IMR-90 (cell line): Measurements from ENCODE around the gene ARHGEF16. TPM values are rescaled to one million over a fixed set of nuclear protein-coding genes. Genes with fewer than 3 reads are reported as not detected.

ENCODE experiments used
- ATAC-seq: fragments of 200-7000 bp; cut with Tn5 transposase; 2 replicates; pipeline ENCODE4 v1.9.1; 2020; ENCODE audit warnings: low read depth, mild to moderate bottlenecking, moderate library complexity
- BruUV-seq: library from RNA; stranded (reverse); fragments of 400-500 nt; replicated peaks from 2 replicates; lab custom pipeline; 2021; lab: Mats Ljungman, UMichigan
- CTCF ChIA-PET: fragments of 300-600 bp; formaldehyde crosslinking; extraction: SDS; loops from one replicate; lab custom pipeline; 2021; ENCODE audit warnings: antibody characterized with exemption; lab: Yijun Ruan, JAX
- POLR2A ChIA-PET: fragments of 300-600 bp; sonication (Branson Sonifier 250); formaldehyde crosslinking; loops from one replicate; lab custom pipeline; 2022; ENCODE audit warnings: antibody characterized with exemption; ENCODE audit not compliant: unreplicated experiment; lab: Charles Lee
- DNase-seq: peaks from one replicate; pipeline ENCODE4 v3.0.0; 2013
- H2AFZ ChIP-seq: replicated peaks from 2 replicates; pipeline ENCODE3; 2013; ENCODE audit warnings: low read length, mild to moderate bottlenecking; ENCODE audit not compliant: poor library complexity
- H2AK5ac ChIP-seq: 2 replicates; pipeline ENCODE4 v1.6.1; 2013; ENCODE audit warnings: low read depth, low read length, inconsistent platforms
- H2AK9ac ChIP-seq: replicated peaks from 2 replicates; pipeline ENCODE3; 2013; ENCODE audit warnings: mild to moderate bottlenecking, low read depth, low read length, moderate library complexity; ENCODE audit not compliant: poor library complexity
- H2BK120ac ChIP-seq: 2 replicates; pipeline ENCODE4 v1.6.1; 2013; ENCODE audit warnings: low read depth, low read length, inconsistent platforms
- H2BK15ac ChIP-seq: 3 replicates; pipeline ENCODE4 v1.6.1; 2013; ENCODE audit warnings: low read depth, low read length, inconsistent platforms
- H2BK20ac ChIP-seq: 2 replicates; pipeline ENCODE4 v1.6.1; 2013; ENCODE audit warnings: low read depth, mild to moderate bottlenecking, inconsistent platforms, low read length, moderate library complexity
- H2BK5ac ChIP-seq: 2 replicates; pipeline ENCODE4 v1.6.1; 2013; ENCODE audit warnings: mild to moderate bottlenecking, low read depth, low read length, inconsistent platforms; ENCODE audit not compliant: poor library complexity, severe bottlenecking
- H3K14ac ChIP-seq: replicated peaks from 2 replicates; pipeline ENCODE4 v1.6.1; 2013; ENCODE audit warnings: low read depth, low read length, inconsistent platforms
- H3K18ac ChIP-seq: 2 replicates; pipeline ENCODE4 v1.6.1; 2013; ENCODE audit warnings: low read depth, low read length, control low read depth
- H3K23ac ChIP-seq: 2 replicates; pipeline ENCODE4 v1.6.1; 2013; ENCODE audit warnings: low read depth, low read length, inconsistent platforms
- H3K27ac ChIP-seq: 2 replicates; pipeline ENCODE4 v1.5.1; 2013; ENCODE audit warnings: mild to moderate bottlenecking, control low read depth, low read length; ENCODE audit not compliant: insufficient read depth
- H3K27me3 ChIP-seq: 2 replicates; pipeline ENCODE4 v1.6.1; 2013; ENCODE audit warnings: low read length; ENCODE audit not compliant: control insufficient read depth, insufficient read depth
- H3K36me3 ChIP-seq: 2 replicates; pipeline ENCODE4 v1.6.1; 2013; ENCODE audit warnings: low read length, mixed read lengths; ENCODE audit not compliant: control insufficient read depth, insufficient read depth
- H3K4ac ChIP-seq: 2 replicates; pipeline ENCODE4 v1.6.1; 2013; ENCODE audit warnings: low read depth, low read length, inconsistent platforms
- H3K4me1 ChIP-seq: 2 replicates; pipeline ENCODE4 v1.6.1; 2013; ENCODE audit warnings: low read length, mixed read lengths; ENCODE audit not compliant: control insufficient read depth, insufficient read depth
- H3K4me2 ChIP-seq: 2 replicates; pipeline ENCODE4 v1.6.1; 2013; ENCODE audit warnings: low read depth, mild to moderate bottlenecking, control low read depth, low read length, moderate library complexity
- H3K4me3 ChIP-seq: 2 replicates; pipeline ENCODE4 v1.5.1; 2013; ENCODE audit warnings: low read depth, mild to moderate bottlenecking, control low read depth, low read length, moderate library complexity; ENCODE audit not compliant: insufficient read depth
- H3K56ac ChIP-seq: 2 replicates; pipeline ENCODE4 v1.6.1; 2013; ENCODE audit warnings: low read length, inconsistent platforms; ENCODE audit not compliant: insufficient read depth; ENCODE audit errors: extremely low read depth
- H3K79me1 ChIP-seq, 2 experiments: 2 replicates each; pipeline ENCODE4 v1.6.1; 2013; ENCODE audit warnings: low read length in 2 of 2, inconsistent platforms in 1 of 2, low read depth in 1 of 2
- H3K9ac ChIP-seq: 2 replicates; pipeline ENCODE4 v1.6.1; 2013; ENCODE audit warnings: low read depth, low read length, control low read depth
- H3K9me1 ChIP-seq: 2 replicates; pipeline ENCODE4 v1.6.1; 2013; ENCODE audit warnings: low read length, inconsistent platforms; ENCODE audit not compliant: insufficient read depth
- H3K9me3 ChIP-seq: 2 replicates; pipeline ENCODE4 v1.6.1; 2013; ENCODE audit warnings: low read length; ENCODE audit not compliant: control insufficient read depth, insufficient read depth
- H4K20me1 ChIP-seq: 2 replicates; pipeline ENCODE4 v1.6.1; 2013; ENCODE audit warnings: low read length, inconsistent platforms; ENCODE audit not compliant: insufficient read depth
- H4K5ac ChIP-seq: 2 replicates; pipeline ENCODE4 v1.6.1; 2013; ENCODE audit warnings: mild to moderate bottlenecking, low read depth, low read length, control low read depth
- H4K8ac ChIP-seq, 2 experiments: 2 replicates each; pipeline ENCODE4 v1.6.1; 2013; ENCODE audit warnings: low read depth in 2 of 2, low read length in 2 of 2, control low read depth in 1 of 2, inconsistent platforms in 1 of 2
- H4K91ac ChIP-seq: 2 replicates; pipeline ENCODE4 v1.6.1; 2013; ENCODE audit warnings: low read depth, low read length, inconsistent platforms; ENCODE audit not compliant: insufficient read depth
- BHLHE40 ChIP-seq: fragments of 150-350 bp; IDR thresholded peaks from 2 replicates; pipeline ENCODE4 v1.6.1; 2016; ENCODE audit warnings: mild to moderate bottlenecking, low read depth, low read length
- CEBPB ChIP-seq: IDR thresholded peaks from 2 replicates; pipeline ENCODE4 v1.6.1; 2012; ENCODE audit warnings: low read depth, low read length, improper control_type of control experiment
- CHD1 ChIP-seq: IDR thresholded peaks from 2 replicates; pipeline ENCODE4 v1.6.1; 2012; ENCODE audit warnings: low read depth, low read length, improper control_type of control experiment
- FOS ChIP-seq: fragments of 150-350 bp; IDR thresholded peaks from 2 replicates; pipeline ENCODE4 v1.6.1; 2016; ENCODE audit warnings: low read depth, low read length
- MAFK ChIP-seq: IDR thresholded peaks from 2 replicates; pipeline ENCODE4 v1.6.1; 2012; ENCODE audit warnings: low read depth, low read length, improper control_type of control experiment
- MAZ ChIP-seq: IDR thresholded peaks from 2 replicates; pipeline ENCODE4 v1.6.1; 2012; ENCODE audit warnings: low read depth, mild to moderate bottlenecking, low read length, improper control_type of control experiment, moderate library complexity, borderline replicate concordance
- MXI1 ChIP-seq: IDR thresholded peaks from 2 replicates; pipeline ENCODE4 v1.6.1; 2012; ENCODE audit warnings: low read depth, mild to moderate bottlenecking, low read length, moderate library complexity, borderline replicate concordance
- NFE2L2 ChIP-seq: fragments of 150-350 bp; IDR thresholded peaks from 2 replicates; pipeline ENCODE4 v1.6.1; 2016; ENCODE audit warnings: low read depth, mild to moderate bottlenecking, low read length
- POLR2A ChIP-seq: IDR thresholded peaks from 2 replicates; pipeline ENCODE4 v1.6.1; 2012; ENCODE audit warnings: mild to moderate bottlenecking, low read depth, low read length
- RAD21 ChIP-seq: IDR thresholded peaks from 2 replicates; pipeline ENCODE4 v1.6.1; 2012; ENCODE audit warnings: low read length, improper control_type of control experiment
- RCOR1 ChIP-seq: IDR thresholded peaks from 2 replicates; pipeline ENCODE4 v1.6.1; 2012; ENCODE audit warnings: mild to moderate bottlenecking, low read length, improper control_type of control experiment; ENCODE audit not compliant: insufficient replicate concordance
- RFX5 ChIP-seq: IDR thresholded peaks from 2 replicates; pipeline ENCODE4 v1.8.0; 2012; ENCODE audit warnings: low read depth, mild to moderate bottlenecking, low read length, moderate library complexity
- SMC3 ChIP-seq: fragments of 150-350 bp; IDR thresholded peaks from 2 replicates; pipeline ENCODE4 v1.6.1; 2016; ENCODE audit warnings: low read depth, mild to moderate bottlenecking, antibody characterized with exemption, low read length, moderate library complexity
- WGBS, 2 experiments: methylation state at CpG; one replicate each; pipeline versions ENCODE4 v1.1.5 to v1.1.7; 2013; ENCODE audit warnings: missing lambda C conversion rate in 2 of 2; ENCODE audit not compliant: insufficient read length in 1 of 2; ENCODE audit errors: extremely low coverage in 2 of 2; 5-methylcytosine and 5-hydroxymethylcytosine counted together
- dilution Hi-C: fragments of 300-500 bp; cut with HindIII; formaldehyde crosslinking; loops from one replicate; pipeline ENCODE4 v1.14.3; 2018; ENCODE audit warnings: low sequenced_read_pairs; ENCODE audit not compliant: unreplicated experiment
- in situ Hi-C: fragments of 300-500 bp; cut with MboI; formaldehyde crosslinking; loops from 3 replicates; pipeline ENCODE4 v1.14.3; 2019; ENCODE audit warnings: low sequenced_read_pairs, inconsistent platforms, mixed read lengths
- intact Hi-C: fragments of 100-400 bp; cut with micrococcal nuclease; formaldehyde crosslinking; loops from 2 replicates; pipeline ENCODE4 v1.10.0; 2022
- polyA plus RNA-seq, 3 experiments: library from polyadenylated mRNA; depleted of rRNA; stranded (reverse); fragments of >200 nt; gene quantifications; 2 replicates each; pipeline ENCODE4 v1.2.3, GENCODE V29; 2012; ENCODE audit warnings: low replicate concordance in 1 of 3
- total RNA-seq: library from RNA; depleted of rRNA; stranded (reverse); fragments of >200 nt; gene quantifications from 2 replicates; pipeline ENCODE4 v1.2.3, GENCODE V29; 2012
- TF ChIP-seq, protein P1 (sequence below): conservative IDR thresholded peaks from 2 replicates; pipeline ENCODE4 v1.5.1; 2012; ENCODE audit warnings: mild to moderate bottlenecking, low read depth, low read length, improper control_type of control experiment
- TF ChIP-seq, protein P2 (sequence below): fragments of 150-350 bp; IDR thresholded peaks from 2 replicates; pipeline ENCODE4 v1.6.1; 2017; ENCODE audit warnings: mild to moderate bottlenecking, antibody characterized with exemption, low read length, low read depth
- TF ChIP-seq, protein P3 (sequence below): fragments of 150-350 bp; IDR thresholded peaks from 2 replicates; pipeline ENCODE4 v1.6.1; 2016; ENCODE audit warnings: low read depth, mild to moderate bottlenecking, low read length, moderate library complexity, borderline replicate concordance

The ARHGEF16 gene
- total and polyA plus RNA-seq, 2 of the 4 experiments (the other 2 are of a cell fraction) = 0.18 to 0.39 TPM

DNA sequence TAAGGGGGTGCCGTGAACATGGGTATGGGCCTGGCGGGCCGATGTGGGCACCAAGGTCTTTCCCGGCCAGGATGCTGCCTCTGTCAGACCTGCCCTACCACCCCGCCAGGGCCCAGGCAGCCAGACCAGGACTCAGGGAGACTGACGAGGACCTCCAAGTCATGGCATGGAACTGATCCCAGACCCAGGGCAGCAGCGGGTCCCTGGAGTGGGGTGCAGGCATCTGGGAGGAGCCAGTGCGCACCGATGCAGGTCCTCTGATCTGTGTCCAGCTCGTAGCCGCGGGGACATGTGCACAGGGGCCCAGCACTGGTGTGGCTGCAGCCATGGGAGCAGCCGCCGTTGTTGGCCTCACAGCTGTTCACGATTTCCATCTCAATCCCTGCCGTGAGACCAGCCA is 56.8 kb downstream of the ARHGEF16 start:
- no peak overlapping the region for H4K8ac ChIP-seq
- no peak overlapping the region for H3K18ac ChIP-seq
- intact Hi-C loops = no loop called here
- no peaks in the 10 kb centered on the region for H3K4me1 ChIP-seq
- H3K27me3 ChIP-seq = no peaks in the 10 kb centered on the region
- H3K79me1 ChIP-seq = no peaks in the 10 kb centered on the region
- no peak overlapping the region for H2AFZ ChIP-seq
- no peak overlapping the region for H2AK9ac ChIP-seq
- no peak for TF ChIP-seq NFE2L2
- TF ChIP-seq FOS = no peak
- no peak for TF ChIP-seq RAD21
- no peak for TF ChIP-seq MXI1
- no peak for TF ChIP-seq SMC3
- no peak for TF ChIP-seq RFX5
- no peak for TF ChIP-seq BHLHE40
- TF ChIP-seq CEBPB = no peak
- TF ChIP-seq, protein P1, sequence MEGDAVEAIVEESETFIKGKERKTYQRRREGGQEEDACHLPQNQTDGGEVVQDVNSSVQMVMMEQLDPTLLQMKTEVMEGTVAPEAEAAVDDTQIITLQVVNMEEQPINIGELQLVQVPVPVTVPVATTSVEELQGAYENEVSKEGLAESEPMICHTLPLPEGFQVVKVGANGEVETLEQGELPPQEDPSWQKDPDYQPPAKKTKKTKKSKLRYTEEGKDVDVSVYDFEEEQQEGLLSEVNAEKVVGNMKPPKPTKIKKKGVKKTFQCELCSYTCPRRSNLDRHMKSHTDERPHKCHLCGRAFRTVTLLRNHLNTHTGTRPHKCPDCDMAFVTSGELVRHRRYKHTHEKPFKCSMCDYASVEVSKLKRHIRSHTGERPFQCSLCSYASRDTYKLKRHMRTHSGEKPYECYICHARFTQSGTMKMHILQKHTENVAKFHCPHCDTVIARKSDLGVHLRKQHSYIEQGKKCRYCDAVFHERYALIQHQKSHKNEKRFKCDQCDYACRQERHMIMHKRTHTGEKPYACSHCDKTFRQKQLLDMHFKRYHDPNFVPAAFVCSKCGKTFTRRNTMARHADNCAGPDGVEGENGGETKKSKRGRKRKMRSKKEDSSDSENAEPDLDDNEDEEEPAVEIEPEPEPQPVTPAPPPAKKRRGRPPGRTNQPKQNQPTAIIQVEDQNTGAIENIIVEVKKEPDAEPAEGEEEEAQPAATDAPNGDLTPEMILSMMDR = no peak
- TF ChIP-seq, protein P2, sequence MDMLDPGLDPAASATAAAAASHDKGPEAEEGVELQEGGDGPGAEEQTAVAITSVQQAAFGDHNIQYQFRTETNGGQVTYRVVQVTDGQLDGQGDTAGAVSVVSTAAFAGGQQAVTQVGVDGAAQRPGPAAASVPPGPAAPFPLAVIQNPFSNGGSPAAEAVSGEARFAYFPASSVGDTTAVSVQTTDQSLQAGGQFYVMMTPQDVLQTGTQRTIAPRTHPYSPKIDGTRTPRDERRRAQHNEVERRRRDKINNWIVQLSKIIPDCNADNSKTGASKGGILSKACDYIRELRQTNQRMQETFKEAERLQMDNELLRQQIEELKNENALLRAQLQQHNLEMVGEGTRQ = no peak
- TF ChIP-seq POLR2A = no peak
- TF ChIP-seq MAFK = no peak
- TF ChIP-seq RCOR1 = no peak
- no peak for TF ChIP-seq MAZ
- TF ChIP-seq, protein P3, sequence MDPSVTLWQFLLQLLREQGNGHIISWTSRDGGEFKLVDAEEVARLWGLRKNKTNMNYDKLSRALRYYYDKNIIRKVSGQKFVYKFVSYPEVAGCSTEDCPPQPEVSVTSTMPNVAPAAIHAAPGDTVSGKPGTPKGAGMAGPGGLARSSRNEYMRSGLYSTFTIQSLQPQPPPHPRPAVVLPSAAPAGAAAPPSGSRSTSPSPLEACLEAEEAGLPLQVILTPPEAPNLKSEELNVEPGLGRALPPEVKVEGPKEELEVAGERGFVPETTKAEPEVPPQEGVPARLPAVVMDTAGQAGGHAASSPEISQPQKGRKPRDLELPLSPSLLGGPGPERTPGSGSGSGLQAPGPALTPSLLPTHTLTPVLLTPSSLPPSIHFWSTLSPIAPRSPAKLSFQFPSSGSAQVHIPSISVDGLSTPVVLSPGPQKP = no peak
- TF ChIP-seq CHD1 = no peak
- H3K23ac ChIP-seq = no peak overlapping the region
- peaks cover 1% of the 10 kb centered on the region; the same call in 1 of the 2 replicates for H3K9me3 ChIP-seq
- in situ Hi-C loops = no loop called here
- dilution Hi-C loops = no loop called here
- ChIA-PET CTCF (no interaction called here), POLR2A (no interaction called here)
- ATAC-seq (no peak), DNase-seq (no peak)
- no peak overlapping the region for H3K27ac ChIP-seq
- H3K14ac ChIP-seq = no peak overlapping the region
- H3K9me1 ChIP-seq = no peaks in the 10 kb centered on the region
- no peaks in the 10 kb centered on the region for H3K36me3 ChIP-seq
- H2BK120ac ChIP-seq = no peak overlapping the region
- no peaks in the 10 kb centered on the region for H4K20me1 ChIP-seq
- no peak overlapping the region for H3K9ac ChIP-seq
- H2BK15ac ChIP-seq = no peak overlapping the region
- WGBS, 2 experiments = 93% methylated on average over 9 of the region's 16 CpGs; no CpG with 5 or more reads in 1 of the 2 experiments
- no peak overlapping the region for H2BK20ac ChIP-seq
- H2BK5ac ChIP-seq = no peak overlapping the region
- no peak overlapping the region for H4K91ac ChIP-seq
- no peak overlapping the region for H3K4me2 ChIP-seq
- H3K4me3 ChIP-seq = no peak overlapping the region
- no peak overlapping the region for H2AK5ac ChIP-seq
- no peak overlapping the region for H4K5ac ChIP-seq
- no peak overlapping the region for H3K4ac ChIP-seq
- BruUV-seq = no TSS peak
- no peak overlapping the region for H3K56ac ChIP-seq
